Measurements from ENCODE around the gene IL21.

Gene IL21

GRCh38 chr4:122632396-122633143 lies 11.7 kb upstream of the IL21 start:
- FAIRE-seq, result no peak

- no peak for FAIRE-seq
Observed at GRCh38 chr4:122625156-122625555, 4.3 kb upstream of the IL21 start.

GRCh38 chr4:122624205-122624604 lies 3.3 kb upstream of the IL21 start:
- FAIRE-seq, result no peak

DNA sequence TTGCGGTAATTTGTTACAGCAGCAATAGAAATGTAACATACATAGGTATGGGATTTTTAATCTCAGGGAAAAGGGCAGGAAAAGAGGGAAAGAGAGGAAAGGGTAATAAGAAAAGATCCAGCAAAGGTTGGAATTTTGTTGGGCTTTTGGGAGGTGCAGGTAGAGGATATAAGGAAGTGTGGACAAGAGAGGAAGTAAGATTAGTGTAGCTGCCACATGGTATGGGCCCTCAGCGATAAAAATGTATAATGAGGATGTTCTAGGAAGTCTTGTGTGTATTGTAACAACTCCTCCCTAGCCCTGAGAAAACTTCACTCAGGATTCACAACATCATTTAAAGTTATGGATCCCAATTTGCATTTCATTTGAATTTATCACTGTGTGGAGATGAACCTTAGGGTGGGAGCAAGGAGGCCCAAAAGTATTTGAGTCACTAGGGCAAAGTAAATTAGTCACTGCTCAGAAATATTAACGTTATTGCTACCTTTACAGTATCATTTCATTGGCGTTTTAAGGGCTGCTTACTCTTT lies 2.8 kb upstream of the IL21 start:
- no peak for FAIRE-seq

DNA sequence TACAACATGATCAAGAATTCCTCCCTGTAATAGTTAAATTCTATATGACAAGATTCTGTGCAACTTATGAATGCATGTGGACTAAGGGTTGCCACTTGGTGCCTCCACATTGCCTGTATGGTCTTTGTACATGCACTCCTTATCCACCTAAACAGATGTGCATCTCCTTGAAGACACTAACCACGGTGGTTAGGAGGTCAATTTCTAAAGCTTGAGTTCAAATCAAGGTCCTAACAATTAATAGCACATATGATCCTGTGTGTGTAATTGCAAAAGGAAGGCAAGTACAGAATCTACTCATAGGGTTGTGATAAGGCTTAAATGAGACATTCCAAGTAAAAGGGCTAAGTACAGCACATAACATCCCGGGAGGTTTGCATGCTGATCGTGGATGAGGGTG lies 1.5 kb upstream of the IL21 start:
- no peak for FAIRE-seq

- no peak for FAIRE-seq
Observed at GRCh38 chr4:122619611-122620010, 1.3 kb downstream of the IL21 start.

DNA sequence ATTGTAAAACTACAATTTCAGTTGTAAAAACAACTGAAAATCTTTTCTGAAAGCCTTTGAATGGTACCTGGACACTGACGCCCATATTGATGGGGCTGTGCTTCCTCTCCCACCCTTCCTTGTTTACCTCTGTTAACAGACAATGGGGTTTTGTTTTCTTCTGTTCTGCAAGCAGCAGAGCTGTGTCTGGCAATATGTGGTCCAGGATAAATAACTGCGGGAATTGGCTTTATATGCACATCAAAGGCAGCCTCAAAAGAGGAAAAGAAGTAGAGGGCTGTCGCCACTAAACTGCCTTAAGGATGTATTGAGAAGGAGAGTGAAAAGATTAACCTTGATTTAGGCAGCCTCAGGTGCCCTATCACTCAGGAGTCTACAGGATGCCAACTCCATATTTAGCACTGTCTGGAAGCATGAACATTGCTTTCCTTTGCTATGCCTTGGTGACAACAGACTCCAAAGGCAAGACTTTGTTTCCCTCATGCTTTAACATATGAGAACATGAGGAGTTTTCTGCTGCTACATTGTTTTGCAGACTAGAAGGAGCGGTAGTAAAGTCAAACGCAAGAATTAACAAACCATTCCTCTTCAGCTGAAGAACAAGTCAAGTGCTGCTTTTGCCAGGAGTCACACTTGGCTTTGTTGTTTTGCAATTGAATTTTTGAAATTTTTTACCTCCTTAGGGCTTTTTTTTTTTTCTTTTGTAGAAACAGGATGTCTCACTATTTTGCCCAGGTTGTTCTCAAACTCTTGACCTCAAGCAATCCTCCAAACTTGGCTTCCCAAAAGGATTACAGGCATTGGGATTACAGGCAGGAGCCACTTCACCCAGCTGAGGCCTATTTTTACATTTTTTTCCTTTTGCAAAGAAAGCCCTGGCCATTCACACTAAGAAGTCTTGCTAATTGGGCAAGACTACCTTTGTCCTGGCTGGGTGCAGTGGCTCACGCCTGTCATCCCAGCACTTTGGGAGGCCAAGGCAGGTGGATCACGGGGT lies 3.0 kb downstream of the IL21 start:
- no peak for FAIRE-seq

DNA sequence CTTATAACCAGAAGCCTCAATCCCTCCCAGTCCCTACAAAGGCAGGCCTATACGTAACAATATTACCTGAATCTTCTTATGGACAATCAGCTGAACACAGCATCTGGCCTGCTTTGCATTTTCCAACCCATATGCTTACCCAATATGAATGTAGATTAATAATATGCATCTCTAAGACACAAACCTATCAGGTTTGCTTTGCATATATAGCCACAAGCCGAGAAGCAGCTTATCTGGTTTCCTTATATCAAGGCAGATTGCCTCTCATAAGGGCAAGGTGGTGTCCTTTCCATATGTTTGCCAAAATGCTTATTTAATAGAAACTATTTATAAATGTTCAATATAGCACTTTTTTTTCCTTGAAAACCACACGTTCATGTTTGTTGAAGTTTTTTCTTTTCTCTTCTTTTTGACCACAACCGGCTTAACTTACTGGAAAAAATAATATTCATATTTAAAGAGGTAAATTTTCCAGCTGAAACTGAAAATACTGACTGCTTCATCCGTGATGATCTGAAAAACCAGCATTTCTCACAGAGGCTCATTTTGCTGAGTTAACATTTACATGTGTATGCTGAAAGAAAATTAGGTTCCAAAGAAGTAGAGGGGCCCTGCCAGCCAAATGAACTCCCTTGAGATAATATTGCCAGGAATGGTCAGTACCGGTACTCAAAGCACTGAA lies 3.8 kb downstream of the IL21 start:
- no peak for FAIRE-seq

- no peak for FAIRE-seq
Observed at GRCh38 chr4:122614621-122615020, 6.2 kb downstream of the IL21 start.

GRCh38 chr4:122612540-122612939 lies 8.3 kb downstream of the IL21 start:
- FAIRE-seq, result no peak

GRCh38 chr4:122606364-122607043 lies 14.4 kb downstream of the IL21 start:
- FAIRE-seq, result no peak

GRCh38 chr4:122604146-122604545 lies 16.7 kb downstream of the IL21 start:
- FAIRE-seq, result no peak

GRCh38 chr4:122603156-122603574 lies 17.7 kb downstream of the IL21 start:
- no peak for FAIRE-seq

DNA sequence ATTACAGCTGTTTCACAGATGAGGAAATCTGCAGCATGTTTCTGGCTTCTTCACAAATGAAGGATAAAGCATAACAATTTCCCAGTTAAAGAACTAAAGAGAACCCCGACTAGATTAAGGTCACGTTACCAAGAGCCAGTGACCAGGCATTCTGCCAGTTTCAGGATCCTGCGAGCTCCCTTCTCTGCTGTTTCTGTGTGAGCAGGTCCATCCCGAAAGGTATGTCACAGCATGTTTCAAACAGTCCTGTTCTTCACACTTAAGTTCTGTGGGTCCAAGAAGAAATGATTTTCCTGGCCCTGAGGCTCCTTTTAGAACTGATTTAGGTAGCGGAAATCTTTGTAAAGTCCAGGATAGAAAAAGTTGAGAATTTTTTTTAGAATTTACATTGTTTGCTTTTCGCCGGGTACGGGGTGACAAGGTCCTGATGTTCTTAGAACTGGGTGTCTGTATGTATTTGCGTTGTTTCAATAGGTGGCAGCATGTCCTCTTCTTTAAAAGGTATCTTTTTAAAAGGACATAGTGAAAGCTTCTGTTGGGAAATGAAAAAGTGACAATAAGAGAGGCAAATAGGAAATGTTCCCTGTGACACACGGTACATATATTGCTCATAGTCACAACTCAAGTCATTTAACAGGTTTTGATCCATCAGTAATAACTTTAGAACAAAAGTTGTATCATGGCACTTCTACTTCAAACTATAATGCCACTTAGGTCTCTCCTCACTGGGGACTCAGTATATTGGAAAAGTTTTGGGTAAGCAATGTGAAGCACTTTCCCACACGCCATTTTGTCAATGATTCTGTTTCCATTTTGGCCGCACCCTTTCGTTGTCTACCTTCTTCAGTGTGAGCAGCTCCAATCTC lies 18.4 kb downstream of the IL21 start:
- peak; percentile 85 for FAIRE-seq

DNA sequence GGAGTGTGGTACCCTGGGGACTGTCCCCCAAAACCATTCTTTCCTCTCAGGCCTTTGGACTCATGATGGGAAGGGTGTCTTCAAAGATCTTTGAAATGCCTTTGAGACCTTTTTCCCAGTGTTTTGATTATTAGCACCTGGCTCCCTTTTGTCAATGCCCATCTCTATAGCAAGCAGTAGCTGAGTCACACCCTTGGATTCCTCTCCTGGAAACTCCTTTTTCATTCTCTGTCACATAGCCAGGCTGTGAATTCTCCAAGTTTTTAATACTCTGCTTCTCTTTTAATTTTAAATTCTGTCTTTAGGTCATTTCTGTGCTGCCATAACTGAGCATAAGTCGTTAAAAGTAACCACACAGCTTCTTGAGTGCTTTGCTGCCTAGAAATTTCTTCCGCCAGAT lies 29.7 kb downstream of the IL21 start:
- FAIRE-seq, result no peak

DNA sequence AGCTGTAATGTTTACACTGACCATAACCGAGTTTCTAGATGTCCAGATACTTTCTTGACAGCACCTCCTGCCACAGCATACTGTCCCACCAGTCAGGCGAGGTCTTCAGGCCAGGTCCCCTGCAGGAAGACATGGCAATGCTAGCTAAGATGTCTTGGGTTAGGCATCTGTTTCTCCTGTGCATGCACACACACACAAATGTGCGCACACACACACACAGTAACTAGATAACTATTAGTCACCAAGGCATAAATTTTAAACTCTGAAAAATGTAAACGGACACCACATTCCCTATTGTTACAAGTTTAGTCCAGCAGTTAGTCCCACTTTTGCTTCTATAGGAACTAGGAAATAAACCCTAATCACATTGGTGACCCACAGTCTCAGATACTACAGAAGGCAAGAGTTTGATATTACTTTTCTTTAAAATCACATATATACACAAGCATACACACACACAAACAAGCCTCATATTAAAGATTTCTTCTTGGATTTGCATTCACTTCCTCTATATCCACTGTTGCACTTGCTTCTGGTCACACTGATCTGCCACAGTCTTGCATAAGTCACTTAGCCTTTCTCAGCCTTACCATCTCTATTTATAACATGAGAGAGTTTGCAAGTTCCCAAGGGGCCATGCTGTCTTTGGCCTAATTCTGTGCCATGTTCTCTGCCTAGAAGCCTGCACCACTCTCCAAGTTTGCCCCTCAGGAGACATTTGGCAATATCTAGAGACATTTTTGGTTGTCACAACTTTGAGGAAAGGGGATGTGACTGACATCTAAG lies 32.2 kb downstream of the IL21 start:
- FAIRE-seq, result no peak

- FAIRE-seq, result no peak
Observed at GRCh38 chr4:122584519-122584918, 36.3 kb downstream of the IL21 start.

DNA sequence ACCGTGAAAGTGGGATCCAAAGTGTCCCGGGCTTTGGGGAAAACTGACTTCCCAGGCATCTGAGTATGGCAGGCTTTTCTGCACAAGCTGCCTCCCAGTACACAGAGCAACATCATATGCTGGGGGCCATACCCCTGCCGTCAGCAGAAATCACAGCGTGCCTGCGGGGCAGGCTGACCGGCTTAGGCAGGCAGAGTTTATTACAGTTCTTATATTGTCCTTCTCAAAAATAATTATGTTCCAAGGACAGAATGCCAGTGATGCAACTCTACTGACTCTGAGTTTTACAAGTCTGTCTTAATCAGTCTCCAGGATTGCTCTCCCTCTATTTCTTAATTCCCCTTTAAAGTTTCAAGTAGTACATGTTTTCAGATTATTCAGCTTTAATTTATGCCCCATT lies 37.0 kb downstream of the IL21 start:
- FAIRE-seq, result no peak

DNA sequence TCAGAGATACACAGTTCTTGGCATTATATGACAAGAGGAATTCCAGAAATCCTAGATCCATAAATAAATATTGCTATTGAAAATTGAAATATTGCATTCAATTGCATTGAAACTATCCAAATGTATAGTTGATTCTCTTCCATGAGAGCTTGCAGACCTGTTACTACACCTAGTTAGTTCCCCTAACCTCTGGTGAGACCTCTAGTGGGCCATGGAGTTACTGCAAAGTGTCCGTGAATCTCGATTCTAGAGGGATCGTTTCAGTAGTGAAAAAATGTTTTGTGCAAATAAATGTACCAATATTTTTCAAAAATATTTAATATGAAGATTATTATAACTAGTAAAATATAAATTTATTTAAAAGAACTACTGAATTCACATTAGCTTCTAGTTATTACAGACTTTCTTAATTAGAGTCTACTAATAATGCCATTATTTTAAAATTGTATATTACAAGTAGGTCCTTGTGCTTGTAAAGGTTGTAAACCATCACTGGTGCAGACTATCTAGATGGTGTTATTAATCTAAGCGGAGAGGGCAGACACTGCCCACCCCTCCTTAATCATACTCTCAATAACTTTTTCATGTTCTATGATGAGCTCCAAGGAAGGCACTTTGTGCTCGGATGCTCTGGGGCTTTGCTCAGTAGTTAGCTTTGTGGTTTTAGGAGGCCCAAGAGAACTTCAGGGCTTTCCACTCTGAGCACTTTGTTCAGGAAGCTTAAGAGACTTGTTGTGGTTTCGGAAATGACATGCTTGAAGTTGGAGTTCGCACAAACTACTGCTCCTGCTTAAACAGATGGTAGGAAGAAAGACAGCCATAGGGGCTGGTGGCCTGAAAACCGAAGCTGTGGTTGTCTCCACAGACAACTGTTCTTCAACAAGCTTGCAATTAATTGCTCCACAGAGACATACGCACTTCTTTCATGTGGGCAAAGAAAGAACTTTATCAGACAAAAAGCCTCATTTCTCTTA lies 42.8 kb downstream of the IL21 start:
- FAIRE-seq, result peak; percentile 96

Data from G401.6 (cell line).